Measurements from ENCODE around the gene FANCC. TPM values are rescaled to one million over a fixed set of nuclear protein-coding genes. Genes with fewer than 3 reads are reported as not detected.
A peak's percentile ranks its signal among the peaks of the same experiment; 100 is the strongest.

FANCC gene
- total and polyA plus RNA-seq, 2 of the 4 experiments (the other 2 are of a cell fraction): 4.7 to 6.3 TPM

GRCh38 chr9:95070549-95071021 lies 246.9 kb downstream of the FANCC start:
- peaks cover 18% of the 10 kb centered on the region for H3K4me1 ChIP-seq (ENCODE audit: control insufficient read depth, insufficient read depth, low read length)
- no peak for DNase-seq
- no peak overlapping the region for H3K9ac ChIP-seq (ENCODE audit: low read depth, low read length)
- H2AK5ac ChIP-seq (ENCODE audit: low read depth, low read length): no peak overlapping the region
- peaks cover 42% of the 10 kb centered on the region for H3K9me1 ChIP-seq (ENCODE audit: insufficient read depth, low read length)
- ChIA-PET POLR2A (ENCODE audit: unreplicated experiment) (no interaction called here), CTCF (no interaction called here)
- H3K4me2 ChIP-seq (ENCODE audit: low read depth, low read length): no peak overlapping the region
- 77% methylated on average over 7 of the region's 8 CpGs; no CpG with 5 or more reads in 1 of the 2 experiments for WGBS, 2 experiments (ENCODE audit: extremely low coverage in 2 of 2, insufficient read length in 1 of 2)
- H3K36me3 ChIP-seq (ENCODE audit: control insufficient read depth, insufficient read depth, low read length): peaks cover 49% of the 10 kb centered on the region
- TF ChIP-seq MXI1 (IDR thresholded peaks at IDR 0.05; ENCODE audit: borderline replicate concordance, low read depth, low read length) (no peak), RCOR1 (IDR thresholded peaks at IDR 0.05; ENCODE audit: insufficient replicate concordance, low read length) (no peak), CEBPB (IDR thresholded peaks at IDR 0.05; ENCODE audit: low read depth, low read length) (0 out of 2 replicates have a peak, but pooled peaks have one; percentile 20)
- H2BK15ac ChIP-seq (ENCODE audit: low read depth, low read length): no peak overlapping the region
- H3K9me3 ChIP-seq (ENCODE audit: control insufficient read depth, insufficient read depth, low read length): no peaks in the 10 kb centered on the region
- BruUV-seq (replicated peaks): no TSS peak
- ATAC-seq (ENCODE audit: low read depth): no peak; the same call in 1 of the 2 replicates
- H3K27ac ChIP-seq (ENCODE audit: insufficient read depth, low read length): no peak overlapping the region
- H2AFZ ChIP-seq (replicated peaks; ENCODE audit: low read length, poor library complexity): no peak overlapping the region
- H4K8ac ChIP-seq (ENCODE audit: low read depth in 2 of 2, low read length in 2 of 2): no peak overlapping the region
- peaks cover 20 to 85% of the 10 kb centered on the region in 2 experiments for H3K79me1 ChIP-seq (ENCODE audit: low read depth in 1 of 2, low read length in 2 of 2)
- H2BK5ac ChIP-seq (ENCODE audit: low read depth, low read length, poor library complexity, severe bottlenecking): no peak overlapping the region
- no peak overlapping the region for H3K4me3 ChIP-seq (ENCODE audit: insufficient read depth, low read depth, low read length)
- no peak overlapping the region for H3K18ac ChIP-seq (ENCODE audit: low read depth, low read length)
- no peak overlapping the region for H4K5ac ChIP-seq (ENCODE audit: low read depth, low read length)
- dilution Hi-C loops (cut with HindIII; ENCODE audit: low sequenced_read_pairs, unreplicated experiment) (no loop called here), intact Hi-C loops (cut with micrococcal nuclease) (loop anchor here (5.0 kb wide), 1 partner anchor 288 kb away; no protein-coding TSS in a partner anchor), in situ Hi-C loops (cut with MboI; ENCODE audit: low sequenced_read_pairs) (no loop called here)
- H4K91ac ChIP-seq (ENCODE audit: insufficient read depth, low read depth, low read length): no peak overlapping the region
- H2BK120ac ChIP-seq (ENCODE audit: low read depth, low read length): no peak overlapping the region
- H3K56ac ChIP-seq (ENCODE audit: extremely low read depth, insufficient read depth, low read length): no peak overlapping the region
- no peak overlapping the region for H2AK9ac ChIP-seq (replicated peaks; ENCODE audit: low read depth, low read length, poor library complexity)
- peaks cover 87% of the 10 kb centered on the region for H4K20me1 ChIP-seq (ENCODE audit: insufficient read depth, low read length)
- no peaks in the 10 kb centered on the region for H3K27me3 ChIP-seq (ENCODE audit: control insufficient read depth, insufficient read depth, low read length)
- H3K23ac ChIP-seq (ENCODE audit: low read depth, low read length): no peak overlapping the region
- no peak overlapping the region for H3K4ac ChIP-seq (ENCODE audit: low read depth, low read length)
- H2BK20ac ChIP-seq (ENCODE audit: low read depth, low read length): no peak overlapping the region
- H3K14ac ChIP-seq (replicated peaks; ENCODE audit: low read depth, low read length): no peak overlapping the region

Measured in IMR-90 (cell line).